Heart left ventricle (tissue), 16 donors: ENCODE measurements around the gene ANXA2. TPM values are rescaled to one million over a fixed set of nuclear protein-coding genes. Genes with fewer than 3 reads are reported as not detected.

Experiments
- ATAC-seq, 4 donors: fragments of 200-7000 bp; cut with Tn5 transposase; one replicate each; pipeline ENCODE4 v1.9.1; 2020 to 2022; ENCODE audit warnings: moderate library complexity in 4 of 4, mild to moderate bottlenecking in 3 of 4, moderate number of reproducible peaks in 1 of 4
- DNase-seq, 5 donors: peaks; one replicate each; pipeline ENCODE4 v3.0.0-alpha.2; 2020
- H3K27ac ChIP-seq, 12 donors: fragments of 200-600 bp; sonication (generic) in 4 of 12; one replicate each; pipeline versions ENCODE4 v1.5.0 to v1.8.0; 2016 to 2022; ENCODE audit warnings: mild to moderate bottlenecking in 2 of 12
- H3K27me3 ChIP-seq, 9 donors: fragments of 200-600 bp; sonication (generic) in 2 of 9; one replicate each; pipeline versions ENCODE4 v1.5.1 to v1.8.0; 2016 to 2022; ENCODE audit warnings: mild to moderate bottlenecking in 3 of 9
- H3K36me3 ChIP-seq, 9 donors: fragments of 200-600 bp; sonication (generic) in 2 of 9; one replicate each; pipeline versions ENCODE4 v1.5.0 to v1.8.0; 2018 to 2022; ENCODE audit warnings: mild to moderate bottlenecking in 2 of 9
- H3K4me1 ChIP-seq, 12 donors: fragments of 200-600 bp; sonication (generic) in 4 of 12; one replicate each; pipeline versions ENCODE4 v1.5.0 to v1.8.0; 2016 to 2022; ENCODE audit warnings: mild to moderate bottlenecking in 3 of 12
- H3K4me3 ChIP-seq, 12 donors: fragments of 200-600 bp; sonication (generic) in 4 of 12; one replicate each; pipeline versions ENCODE4 v1.5.0 to v1.8.0; 2017 to 2022; ENCODE audit warnings: mild to moderate bottlenecking in 9 of 12, moderate library complexity in 4 of 12
- H3K9me3 ChIP-seq, 12 donors: fragments of 200-600 bp; sonication (generic) in 4 of 12; one replicate each; pipeline versions ENCODE4 v1.5.0 to v1.8.0; 2016 to 2022; ENCODE audit warnings: mild to moderate bottlenecking in 1 of 12
- CTCF ChIP-seq, 12 donors: fragments of 200-600 bp; sonication (generic) in 4 of 12; IDR thresholded peaks; one replicate each; pipeline versions ENCODE4 v1.5.0 to v1.8.0; 2018 to 2022; ENCODE audit warnings: antibody characterized with exemption in 12 of 12, mild to moderate bottlenecking in 5 of 12
- POLR2A ChIP-seq, 2 donors: fragments of 450-650 bp; IDR thresholded peaks; one replicate each; pipeline ENCODE4 v1.6.1; 2017; ENCODE audit warnings: antibody characterized with exemption in 2 of 2, mild to moderate bottlenecking in 2 of 2, moderate library complexity in 2 of 2
- WGBS, 4 donors: extraction: QIAGEN DNeasy Blood & Tissue Kit in 2 of 4; methylation state at CpG; one replicate each; pipeline versions ENCODE4 v1.1.5 to v1.1.7; 2013 to 2018; 5-methylcytosine and 5-hydroxymethylcytosine counted together
- intact Hi-C, 10 donors: fragments of 100-400 bp; cut with DNase I; formaldehyde crosslinking; loops; one replicate each; pipeline versions ENCODE4 v1.11.1 to v1.14.2; 2022
- polyA plus RNA-seq, 2 donors: library from polyadenylated mRNA; stranded (reverse); fragments of 200-250 nt; gene quantifications; one replicate each; pipeline ENCODE4 v1.2.3, GENCODE V29; 2013
- total RNA-seq, 9 donors: library from RNA; depleted of rRNA in 2 of 9; stranded (reverse); fragments of >200 nt in 2 of 9; fragmentation: NEBNext Ultra II Directional in 3 of 9; extraction: Animal tissue kit (Norgen Biotek cat#: 25700) in 3 of 9; gene quantifications; one replicate each; pipeline versions ENCODE4 v1.1.0 to v1.2.4, GENCODE V29; 2016 to 2023
- donor health status: ischemic (EF 13 %, LVEDD 7.1; RV severe dilation, severe dysfunction).
- donor health status: healthy with polysubstance abuse.
- donor health status: DM: no; HTN: yes; CAD: no.
- donor health status: DM: no; HTN: no; CAD: no.
- donor health status: ischemic (EF 25% LVEDD 6.9; RV normal size, moderate dysfunction).
- donor health status: ischemic (EF 25% LVEDD 5.7; RV mildly dilated, moderate dysfunction).
- donor health status: healthy.
- donor health status: DM: yes; HTN: yes; CAD: no.
- donor health status: ischemic (EF 35%, LVEDD 5.7; RV mildly dilated, moderate dysfunction).
- donor health status: nonischemic (EF 11% LVEDD 7.7; RV severe dilation, severe dysfunction).
- donor health status: DM: yes; HTN: yes; CAD: no.
- donor health status: PGD.
- donor health status: ischemic (EF 29% LVEDD 5.4; RV normal size, mild dysfunction).
- donor health status: nonischemic (EF 23%, LVEDD 6.1; RV moderate dilation, normal function).

The ANXA2 gene
- total and polyA plus RNA-seq, 11 donors, result 106 to 547 (median 207) TPM

GRCh38 chr15:60442031-60442650 lies 44.4 kb upstream of the ANXA2 start:
- Histone ChIP-seq H3K36me3 (peaks cover 0 to 72% (median 47%) of the 10 kb centered on the region in 9 donors), H3K4me3 (no peak overlapping the region), H3K27me3 (no peaks in the 10 kb centered on the region), H3K4me1 (peaks cover 0 to 4% (median 0%) of the 10 kb centered on the region in 12 donors), H3K27ac (no peak overlapping the region), H3K9me3 (no peaks in the 10 kb centered on the region)
- DNase-seq (no peak), ATAC-seq (no peak)
- intact Hi-C loops, result loop anchor here in 6 of 10 donors (2.0 to 5.0 kb wide), 4 partner anchors 45 to 85 kb away; partner anchors contain the start of gene ANXA2 (in 1 of the 6)
- TF ChIP-seq CTCF (IDR thresholded peaks at IDR 0.05), result no peak
- no peak for TF ChIP-seq POLR2A (IDR thresholded peaks at IDR 0.05)
- 89 to 93% (median 91%) methylated on average over 2 of the region's 2 CpGs for WGBS, 4 donors

- intact Hi-C loops, result loop anchor here in 5 of 10 donors (5.0 kb wide), 3 partner anchors 44 to 84 kb away; partner anchors contain the start of gene ANXA2 (in 1 of the 5)
- peaks cover 0 to 72% (median 47%) of the 10 kb centered on the region in 9 donors for H3K36me3 ChIP-seq
- TF ChIP-seq POLR2A (IDR thresholded peaks at IDR 0.05) (no peak), CTCF (IDR thresholded peaks at IDR 0.05) (no peak)
- ATAC-seq (no peak), DNase-seq (no peak)
- H3K4me1 ChIP-seq, result peaks cover 0 to 4% (median 0%) of the 10 kb centered on the region in 12 donors
- H3K27me3 ChIP-seq, result no peaks in the 10 kb centered on the region
- H3K27ac ChIP-seq, result no peak overlapping the region
- no peak overlapping the region for H3K4me3 ChIP-seq
- H3K9me3 ChIP-seq, result no peaks in the 10 kb centered on the region
- 85 to 98% (median 91%) methylated on average over 1 of the region's 1 CpG for WGBS, 4 donors
Observed at GRCh38 chr15:60441331-60441730, 43.5 kb upstream of the ANXA2 start.

GRCh38 chr15:60438646-60439045 lies 40.9 kb upstream of the ANXA2 start:
- Histone ChIP-seq H3K27me3 (no peaks in the 10 kb centered on the region), H3K27ac (no peak overlapping the region), H3K9me3 (no peaks in the 10 kb centered on the region), H3K4me3 (no peak overlapping the region), H3K4me1 (no peaks in the 10 kb centered on the region), H3K36me3 (peaks cover 0 to 85% (median 68%) of the 10 kb centered on the region in 9 donors)
- no peak for TF ChIP-seq POLR2A (IDR thresholded peaks at IDR 0.05)
- TF ChIP-seq CTCF (IDR thresholded peaks at IDR 0.05), result no peak
- WGBS, 4 donors, result 90 to 95% (median 95%) methylated on average over 1 of the region's 1 CpG
- ATAC-seq, result no peak
- no peak for DNase-seq
- intact Hi-C loops, result no loop called here

- H3K36me3 ChIP-seq, result peaks cover 0 to 73% (median 51%) of the 10 kb centered on the region in 9 donors
- no peak for DNase-seq
- no peak overlapping the region for H3K4me3 ChIP-seq
- TF ChIP-seq POLR2A (IDR thresholded peaks at IDR 0.05) (no peak), CTCF (IDR thresholded peaks at IDR 0.05) (no peak)
- intact Hi-C loops, result loop anchor here in 1 of 10 donors (5.0 kb wide), 1 partner anchor 67 kb away; no protein-coding TSS in a partner anchor
- H3K9me3 ChIP-seq, result no peaks in the 10 kb centered on the region
- WGBS, 4 donors, result 94 to 100% (median 97%) methylated on average over 1 of the region's 1 CpG
- H3K4me1 ChIP-seq, result peaks cover 0 to 11% (median 0%) of the 10 kb centered on the region in 12 donors
- ATAC-seq, result no peak
- no peak overlapping the region for H3K27ac ChIP-seq
- H3K27me3 ChIP-seq, result no peaks in the 10 kb centered on the region
Observed at GRCh38 chr15:60428935-60429334, 31.1 kb upstream of the ANXA2 start.
